Astrocyte (in vitro differentiated cells and primary cell): Measurements from ENCODE around the gene RPGRIP1L.

Experiments used
- CTCF ChIP-seq: IDR thresholded peaks from 2 replicates; pipeline ENCODE4 v1.5.1; 2011; ENCODE audit warnings: low read depth, mild to moderate bottlenecking, inconsistent platforms, low read length, moderate library complexity; ENCODE audit not compliant: insufficient read depth
- EZH2 ChIP-seq: IDR thresholded peaks from 2 replicates; pipeline ENCODE4 v1.6.1; 2012; ENCODE audit warnings: mild to moderate bottlenecking, low read length, inconsistent platforms; ENCODE audit not compliant: insufficient read depth

DNA sequence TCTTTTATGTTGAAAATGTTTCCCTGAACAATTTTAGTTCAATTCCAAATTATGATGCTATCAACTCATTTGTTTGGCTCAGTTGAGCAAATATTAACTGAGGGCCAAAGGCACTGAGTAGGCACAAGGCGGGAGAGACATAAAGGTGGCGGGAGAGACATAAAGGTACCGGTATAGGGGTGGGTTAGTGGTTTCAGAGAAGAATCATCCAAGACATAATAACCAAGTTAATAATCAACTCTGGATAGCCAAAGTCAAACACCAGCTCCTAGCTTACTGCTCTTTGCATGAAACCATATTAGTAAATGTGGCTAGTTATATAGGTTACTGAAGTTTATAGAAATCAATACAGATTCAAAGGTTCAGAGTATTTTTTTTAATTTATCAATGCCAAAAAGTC lies 91.7 kb downstream of the RPGRIP1L start:
- no peak for TF ChIP-seq CTCF
- TF ChIP-seq EZH2: no peak
